DOHH2 (cell line): ENCODE results near the gene PAPPA.

Source experiments
- EZH2phosphoT487 ChIP-seq: fragments of 200-600 bp; sonication (generic); IDR thresholded peaks from 2 replicates; pipeline ENCODE4 v1.6.1; 2017; ENCODE audit warnings: borderline replicate concordance, mild to moderate bottlenecking, antibody characterized with exemption, low read length, moderate library complexity, mixed read lengths
- TF ChIP-seq, protein P1 (sequence below): fragments of 200-600 bp; sonication (generic); IDR thresholded peaks from one replicate; pipeline ENCODE4 v1.5.1; 2014; ENCODE audit warnings: antibody characterized with exemption, mild to moderate bottlenecking, low read depth, low read length; ENCODE audit not compliant: poor library complexity, severe bottlenecking

DNA sequence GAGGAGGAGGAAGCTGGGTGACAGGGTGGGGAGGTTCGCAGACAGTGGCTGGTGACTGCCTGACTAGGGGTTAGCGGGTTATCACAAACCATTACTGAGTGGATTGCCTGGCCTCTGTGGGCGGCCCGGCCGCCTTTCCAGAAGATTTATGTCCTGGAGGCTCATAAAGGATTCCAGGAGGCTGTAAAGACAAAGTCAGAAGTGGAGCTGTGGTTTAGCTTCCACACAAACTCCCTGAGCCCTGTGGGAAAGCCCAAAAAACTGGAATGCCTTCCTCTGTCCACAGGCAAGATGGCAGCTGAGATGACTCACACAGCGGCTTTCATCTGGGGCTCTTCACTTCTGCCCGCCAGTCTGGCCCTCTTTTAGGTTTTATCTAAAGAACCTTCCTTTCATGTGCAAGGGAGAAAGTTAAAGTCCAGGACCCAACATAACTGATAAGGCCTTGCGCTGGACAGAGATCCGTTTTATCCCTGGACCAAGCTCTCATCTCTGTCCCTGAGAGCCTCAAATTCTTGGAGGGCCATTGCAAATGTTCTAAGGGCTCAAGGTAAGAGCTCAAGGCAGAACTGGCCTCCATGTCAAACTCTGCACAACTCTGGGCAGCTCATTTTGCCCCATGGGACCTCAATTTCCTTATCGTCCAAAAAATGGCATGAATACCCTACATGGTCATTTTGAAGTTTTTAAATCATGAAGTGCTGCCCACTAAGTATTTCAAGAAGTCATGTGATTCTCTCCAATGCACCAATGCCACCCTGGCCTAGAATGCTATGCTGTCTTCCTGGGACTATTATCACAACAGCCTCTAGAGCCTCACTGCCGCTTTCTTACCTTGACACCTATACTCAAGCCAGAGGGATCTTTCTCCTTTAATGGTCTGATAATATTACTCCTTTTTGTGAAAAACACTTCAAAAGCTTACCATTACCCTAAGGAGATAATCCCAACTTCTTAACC is 284.1 kb downstream of the PAPPA start:
- TF ChIP-seq, protein P1, sequence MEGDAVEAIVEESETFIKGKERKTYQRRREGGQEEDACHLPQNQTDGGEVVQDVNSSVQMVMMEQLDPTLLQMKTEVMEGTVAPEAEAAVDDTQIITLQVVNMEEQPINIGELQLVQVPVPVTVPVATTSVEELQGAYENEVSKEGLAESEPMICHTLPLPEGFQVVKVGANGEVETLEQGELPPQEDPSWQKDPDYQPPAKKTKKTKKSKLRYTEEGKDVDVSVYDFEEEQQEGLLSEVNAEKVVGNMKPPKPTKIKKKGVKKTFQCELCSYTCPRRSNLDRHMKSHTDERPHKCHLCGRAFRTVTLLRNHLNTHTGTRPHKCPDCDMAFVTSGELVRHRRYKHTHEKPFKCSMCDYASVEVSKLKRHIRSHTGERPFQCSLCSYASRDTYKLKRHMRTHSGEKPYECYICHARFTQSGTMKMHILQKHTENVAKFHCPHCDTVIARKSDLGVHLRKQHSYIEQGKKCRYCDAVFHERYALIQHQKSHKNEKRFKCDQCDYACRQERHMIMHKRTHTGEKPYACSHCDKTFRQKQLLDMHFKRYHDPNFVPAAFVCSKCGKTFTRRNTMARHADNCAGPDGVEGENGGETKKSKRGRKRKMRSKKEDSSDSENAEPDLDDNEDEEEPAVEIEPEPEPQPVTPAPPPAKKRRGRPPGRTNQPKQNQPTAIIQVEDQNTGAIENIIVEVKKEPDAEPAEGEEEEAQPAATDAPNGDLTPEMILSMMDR, result no peak
- no peak for TF ChIP-seq EZH2phosphoT487
